NCI-H1092 treated with DMSO at 0.1 percent for 48 hours (cell line): ENCODE measurements around the gene COL4A2.
A peak's percentile ranks its signal among the peaks of the same experiment; 100 is the strongest.

ENCODE experiments used
- DNase-seq: peaks from one replicate; lab custom pipeline; 2025; lab: John Stamatoyannopoulos, UW

Gene COL4A2

GRCh38 chr13:110402299-110403069 lies 95.4 kb downstream of the COL4A2 start:
- DNase-seq: no peak

DNA sequence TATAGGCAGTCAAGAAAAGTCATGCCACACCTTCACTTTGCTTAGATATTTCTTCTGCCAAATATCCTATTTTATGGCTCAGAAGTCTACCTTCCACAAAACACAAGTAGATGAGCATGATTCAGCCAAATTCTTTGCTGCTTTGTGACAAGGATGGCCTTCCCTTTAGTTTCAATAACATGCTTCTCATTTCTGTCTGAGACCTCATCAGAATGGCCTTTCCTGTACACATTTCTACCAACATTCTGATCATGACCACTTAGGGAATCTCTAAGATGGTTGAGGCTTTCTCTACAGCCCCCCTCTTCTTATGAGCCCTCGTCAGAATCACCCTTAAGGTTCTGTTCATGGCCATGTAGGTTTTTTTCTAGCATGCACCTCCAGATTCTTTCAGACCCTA lies 96.2 kb downstream of the COL4A2 start:
- no peak for DNase-seq

GRCh38 chr13:110403721-110404120 lies 96.6 kb downstream of the COL4A2 start:
- no peak for DNase-seq

GRCh38 chr13:110404321-110404720 lies 97.2 kb downstream of the COL4A2 start:
- no peak for DNase-seq

DNA sequence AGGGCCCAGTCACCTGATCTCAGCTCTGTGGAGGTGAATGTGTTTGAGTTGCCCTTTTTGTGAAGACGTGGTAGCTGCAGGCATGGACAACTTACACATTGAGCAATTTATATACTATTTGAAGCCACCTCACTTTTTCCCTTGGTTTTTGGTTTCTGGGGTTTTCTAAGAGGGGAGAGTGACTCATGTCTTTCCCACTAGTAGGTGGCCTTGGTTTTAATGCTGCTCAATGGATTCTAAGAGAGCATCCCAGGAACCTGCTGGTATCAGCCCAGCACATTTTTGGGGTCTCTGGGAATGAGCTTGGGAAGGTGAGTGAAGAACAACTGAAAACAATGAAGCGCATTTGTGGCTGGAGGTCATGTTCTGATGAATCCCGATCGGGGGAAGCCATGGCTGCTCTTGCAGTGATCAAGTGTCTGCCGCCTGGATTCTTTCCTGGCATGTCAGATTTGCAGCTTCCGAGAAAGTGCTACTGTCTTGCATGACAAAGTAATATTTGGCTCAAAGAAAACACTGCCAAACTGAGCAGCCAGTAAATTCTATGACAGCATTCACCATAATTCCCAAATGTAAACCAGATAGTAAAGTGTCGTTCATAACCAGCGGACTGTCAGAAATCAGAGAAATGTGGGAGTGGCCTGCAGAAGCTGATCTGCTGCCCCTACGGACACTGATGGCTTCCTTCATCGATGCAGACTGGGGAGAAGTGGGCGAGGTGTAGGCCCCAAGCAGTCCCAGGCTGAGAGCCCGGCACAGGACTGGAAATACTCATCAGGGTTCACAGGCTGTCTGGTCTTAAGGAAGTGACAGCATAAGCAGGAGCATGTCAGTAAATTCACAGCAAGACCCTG lies 98.7 kb downstream of the COL4A2 start:
- DNase-seq: no peak

- DNase-seq: no peak
These were observed 99.9 kb downstream of the COL4A2 start for GRCh38 chr13:110407021-110407420.

DNA sequence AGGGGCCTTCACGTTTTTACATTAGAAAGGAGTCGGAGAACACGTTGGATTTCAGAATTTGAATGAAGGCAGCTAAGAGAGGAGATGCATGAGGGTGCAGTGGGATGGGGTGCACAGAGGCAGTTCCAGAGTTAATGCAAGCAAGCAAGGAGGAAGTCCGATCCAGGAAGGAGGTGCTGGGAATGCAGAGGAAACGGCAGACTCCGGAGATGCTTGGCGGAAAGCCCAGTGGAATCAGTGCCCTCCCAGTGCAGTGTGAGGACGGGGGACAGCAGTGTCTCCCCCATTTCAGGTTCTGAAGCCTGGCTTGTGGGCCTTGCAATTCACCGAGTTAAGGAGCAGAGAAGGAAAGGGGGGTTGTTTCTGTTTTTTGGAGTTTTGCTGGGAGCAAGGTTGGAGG lies 100.4 kb downstream of the COL4A2 start:
- no peak for DNase-seq

- no peak for DNase-seq
These were observed 101.2 kb downstream of the COL4A2 start for GRCh38 chr13:110408286-110408685.

GRCh38 chr13:110409581-110409992 lies 102.5 kb downstream of the COL4A2 start:
- DNase-seq: no peak

- no peak for DNase-seq
These were observed 102.9 kb downstream of the COL4A2 start for GRCh38 chr13:110410000-110410399.

DNA sequence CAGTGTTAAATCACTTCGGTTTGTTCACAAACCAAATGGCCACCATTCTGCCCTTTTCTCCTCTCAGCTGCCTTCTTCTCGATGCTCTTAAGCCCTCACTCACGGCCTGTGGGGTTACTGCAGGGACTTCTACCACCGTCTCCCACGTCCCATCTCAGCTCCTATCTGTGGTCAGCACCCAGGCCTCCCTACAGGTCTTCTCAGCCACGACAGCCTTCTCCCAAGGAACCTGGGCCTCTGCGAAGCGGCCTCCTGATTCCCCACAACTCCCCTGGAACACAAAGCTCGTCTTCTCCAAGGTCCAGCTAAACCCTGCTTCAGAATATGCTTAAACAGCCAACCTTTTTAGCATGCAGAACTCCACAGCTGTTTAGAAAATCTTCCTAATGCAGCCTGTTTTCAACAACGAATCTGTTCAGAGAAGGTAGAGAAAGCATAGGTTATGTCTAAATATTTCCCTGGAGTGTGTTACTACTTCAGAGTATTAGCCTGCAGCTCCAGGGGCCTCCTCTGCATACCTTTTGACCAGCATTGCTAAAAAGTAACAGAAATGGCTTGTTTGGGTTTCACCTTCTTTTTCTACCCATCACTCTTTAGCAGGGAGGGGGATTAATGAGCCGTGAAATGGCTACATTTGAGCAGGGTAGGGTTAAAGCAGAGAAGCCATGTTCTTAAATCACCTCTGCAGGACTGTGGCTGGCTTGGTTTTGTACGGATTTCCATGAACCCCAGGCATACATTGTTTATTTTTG lies 104.0 kb downstream of the COL4A2 start:
- DNase-seq: no peak

DNA sequence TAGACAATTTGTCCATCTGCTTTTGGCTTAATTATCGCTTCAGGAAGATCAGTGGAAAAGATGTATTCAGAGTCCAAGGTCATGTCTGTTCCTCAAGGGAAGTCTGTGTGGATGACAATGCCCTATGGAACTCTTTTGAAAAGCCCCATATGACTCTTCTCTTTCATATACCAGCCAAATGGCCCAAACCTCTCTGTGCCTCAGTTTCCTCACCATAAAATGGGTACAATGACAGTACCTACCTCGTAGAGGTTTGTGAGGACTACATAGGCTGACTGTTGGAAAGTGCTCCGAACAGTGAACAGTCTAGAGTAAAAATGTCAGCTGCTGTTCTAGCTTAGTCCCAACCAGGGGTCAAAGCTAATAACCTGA lies 104.6 kb downstream of the COL4A2 start:
- DNase-seq: no peak

DNA sequence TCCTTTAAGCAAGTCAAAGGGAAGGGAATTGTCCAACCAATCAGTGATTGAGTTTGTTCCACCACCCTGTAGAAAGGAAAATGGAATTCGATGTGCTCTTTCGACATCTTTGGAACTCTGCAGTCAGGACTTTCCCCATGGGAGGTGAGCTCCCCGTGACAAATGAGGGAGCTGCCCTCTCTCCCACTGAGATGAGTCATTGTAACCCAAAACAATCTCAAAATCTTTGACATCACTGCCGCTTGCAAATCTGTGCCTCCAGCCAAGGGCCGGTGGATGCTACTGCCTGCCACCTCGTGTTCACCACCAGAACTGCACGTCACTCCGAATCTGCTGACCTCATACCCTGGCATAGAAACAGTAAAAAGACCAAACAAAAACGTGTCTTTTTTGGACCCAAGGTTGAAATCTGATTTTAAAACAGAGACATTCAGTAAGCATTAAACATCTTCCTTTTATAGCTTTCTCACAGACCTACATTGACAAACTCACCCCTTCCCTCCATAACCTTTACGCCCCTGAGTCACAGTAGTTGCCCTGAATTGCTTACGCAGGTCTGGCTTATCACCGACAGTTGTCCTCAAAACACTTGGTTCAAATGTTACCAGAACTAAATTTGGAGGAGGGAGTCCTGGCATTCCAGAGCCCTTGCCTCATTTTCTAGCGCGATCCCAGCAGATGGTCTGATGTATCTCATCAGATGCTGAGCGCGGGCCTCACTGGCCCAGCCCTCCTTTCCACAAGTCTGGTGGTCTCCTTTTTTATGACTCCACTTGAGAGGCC lies 105.2 kb downstream of the COL4A2 start:
- peak; percentile 38 for DNase-seq

DNA sequence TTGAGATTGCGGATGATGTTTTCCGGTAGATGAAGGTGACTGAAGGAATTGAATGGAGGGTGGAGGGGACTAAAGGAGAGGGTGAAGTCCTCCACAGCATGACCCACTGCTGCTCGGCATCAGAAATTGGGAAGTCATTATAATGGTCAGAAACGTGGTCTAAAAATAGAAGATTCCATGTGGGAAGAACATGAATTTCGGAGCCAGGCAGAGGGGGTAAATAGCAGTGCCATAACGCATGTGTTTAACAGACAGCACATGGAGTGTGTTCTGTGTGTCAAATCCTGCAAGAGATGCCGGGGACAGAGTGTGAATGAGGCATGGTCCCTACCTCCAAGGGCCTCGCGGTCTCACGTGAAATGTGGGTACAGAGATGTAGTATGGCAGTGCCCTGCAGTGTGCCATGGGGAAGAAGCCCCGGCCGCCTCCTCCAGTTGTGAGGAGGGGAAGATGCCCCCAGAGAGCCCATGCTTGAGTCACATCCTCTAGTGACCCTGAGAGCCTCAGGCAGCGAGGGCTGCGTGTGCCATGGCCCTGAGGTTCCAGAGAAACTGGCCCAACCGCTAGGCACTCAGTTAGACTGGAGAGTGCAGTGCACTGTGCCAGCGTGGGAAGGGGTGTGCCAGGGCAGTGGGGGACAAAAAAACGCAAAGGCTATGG lies 106.1 kb downstream of the COL4A2 start:
- no peak for DNase-seq

GRCh38 chr13:110413676-110414040 lies 106.6 kb downstream of the COL4A2 start:
- no peak for DNase-seq

GRCh38 chr13:110414283-110414682 lies 107.2 kb downstream of the COL4A2 start:
- no peak for DNase-seq

GRCh38 chr13:110414931-110415330 lies 107.8 kb downstream of the COL4A2 start:
- DNase-seq: no peak

DNA sequence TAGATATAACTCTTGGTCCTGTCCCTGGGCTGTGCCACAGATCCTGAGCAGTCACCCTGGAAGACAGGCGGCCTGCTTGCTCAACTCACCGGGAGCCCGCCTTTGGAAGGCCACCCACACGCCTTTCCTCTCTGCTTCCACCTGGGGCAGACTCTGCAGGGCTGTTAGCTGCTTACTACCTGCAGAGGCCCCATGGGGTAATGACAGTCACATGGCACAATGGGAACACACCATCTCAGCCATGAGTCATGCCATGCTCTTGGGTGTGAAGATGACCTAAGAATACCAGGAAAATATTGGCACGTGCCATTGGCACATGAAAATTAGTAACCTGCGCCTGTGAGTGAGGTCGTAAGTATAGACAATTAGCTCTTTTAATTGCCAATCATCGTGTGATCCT lies 108.6 kb downstream of the COL4A2 start:
- no peak for DNase-seq

GRCh38 chr13:110416131-110417025 lies 109.3 kb downstream of the COL4A2 start:
- DNase-seq: no peak

DNA sequence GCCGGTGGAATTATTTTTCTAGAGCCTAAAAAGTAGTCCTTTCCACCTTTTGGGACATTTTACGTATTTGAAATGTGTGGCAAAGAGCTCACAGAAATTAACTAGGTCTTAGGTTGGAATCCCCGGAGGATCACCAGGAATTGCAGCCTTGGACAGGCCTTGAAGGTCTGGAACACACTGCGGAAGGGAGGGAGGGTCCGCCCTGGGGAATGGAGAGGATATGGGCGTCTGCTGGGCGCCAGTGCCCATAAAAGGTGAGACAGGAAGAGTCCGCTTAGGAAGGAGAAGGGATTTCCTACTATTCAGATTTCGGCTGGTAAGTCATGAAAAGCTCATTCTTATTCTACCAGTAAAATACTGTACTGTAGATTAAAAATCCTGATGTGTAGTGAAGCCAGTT lies 111.9 kb downstream of the COL4A2 start:
- DNase-seq: no peak
